Esophagus muscularis mucosa (tissue), 4 donors: ENCODE measurements around the gene BRINP1. TPM values are rescaled to one million over a fixed set of nuclear protein-coding genes. Genes with fewer than 3 reads are reported as not detected.

Experiments used
- DNase-seq: peaks from one replicate; pipeline ENCODE4 v3.0.0-alpha.2; 2017; ENCODE audit errors: extremely low spot score
- H3K27ac ChIP-seq, 4 donors: fragments of 200-600 bp; sonication (generic); replicated peaks in 1 of 4; 1 replicate in 3 of 4; 2 replicates in 1 of 4; pipeline ENCODE4 v1.5.1; 2016 to 2019; ENCODE audit warnings: mild to moderate bottlenecking in 1 of 4
- H3K27me3 ChIP-seq, 4 donors: fragments of 200-600 bp; sonication (generic); one replicate each; pipeline versions ENCODE4 v1.5.1 to v1.6.0; 2016 to 2019
- H3K36me3 ChIP-seq, 4 donors: fragments of 200-600 bp; sonication (generic); one replicate each; pipeline ENCODE4 v1.5.1; 2016 to 2019
- H3K4me1 ChIP-seq, 4 donors: fragments of 200-600 bp; sonication (generic); one replicate each; pipeline ENCODE4 v1.5.1; 2016 to 2019
- H3K4me3 ChIP-seq, 4 donors: fragments of 200-600 bp; sonication (generic); 1 replicate in 2 of 4; 2 replicates in 2 of 4; pipeline ENCODE4 v1.5.1; 2016 to 2019; ENCODE audit warnings: mild to moderate bottlenecking in 4 of 4, moderate library complexity in 1 of 4
- H3K9me3 ChIP-seq, 4 donors: fragments of 200-600 bp; sonication (generic); 1 replicate in 3 of 4; 2 replicates in 1 of 4; pipeline ENCODE4 v1.5.1; 2016 to 2019
- CTCF ChIP-seq, 3 experiments: fragments of 200-600 bp in 2 of 3; fragments of 450-650 bp in 1 of 3; sonication (generic) in 2 of 3; IDR thresholded peaks; one replicate each; pipeline ENCODE4 v1.5.1; 2017 to 2019; ENCODE audit warnings: antibody characterized with exemption in 3 of 3, mild to moderate bottlenecking in 2 of 3, moderate library complexity in 1 of 3
- EP300 ChIP-seq: sonication (generic); formaldehyde crosslinking; IDR thresholded peaks from one replicate; pipeline ENCODE4 v1.6.1; 2017; ENCODE audit warnings: antibody characterized with exemption
- POLR2A ChIP-seq: fragments of 450-650 bp; IDR thresholded peaks from one replicate; pipeline ENCODE4 v1.6.1; 2017; ENCODE audit warnings: antibody characterized with exemption, moderate library complexity, mild to moderate bottlenecking, low read depth
- POLR2AphosphoS5 ChIP-seq, 2 donors: sonication (generic); formaldehyde crosslinking; IDR thresholded peaks; one replicate each; pipeline ENCODE4 v1.6.1; 2017; ENCODE audit warnings: antibody characterized with exemption in 2 of 2
- WGBS: methylation state at CpG from one replicate; pipeline ENCODE4 v1.1.5; 2018; 5-methylcytosine and 5-hydroxymethylcytosine counted together
- intact Hi-C: fragments of 100-400 bp; cut with DNase I; formaldehyde crosslinking; loops from one replicate; pipeline ENCODE4 v1.15.1; 2023
- total RNA-seq, 4 donors: library from RNA; depleted of rRNA; stranded (reverse); fragments of >200 nt; gene quantifications; one replicate each; pipeline versions ENCODE4 v1.1.0 to v1.2.1, GENCODE V29; 2016

BRINP1 gene
- total RNA-seq, 4 donors from 2014 or later, result not detected

DNA sequence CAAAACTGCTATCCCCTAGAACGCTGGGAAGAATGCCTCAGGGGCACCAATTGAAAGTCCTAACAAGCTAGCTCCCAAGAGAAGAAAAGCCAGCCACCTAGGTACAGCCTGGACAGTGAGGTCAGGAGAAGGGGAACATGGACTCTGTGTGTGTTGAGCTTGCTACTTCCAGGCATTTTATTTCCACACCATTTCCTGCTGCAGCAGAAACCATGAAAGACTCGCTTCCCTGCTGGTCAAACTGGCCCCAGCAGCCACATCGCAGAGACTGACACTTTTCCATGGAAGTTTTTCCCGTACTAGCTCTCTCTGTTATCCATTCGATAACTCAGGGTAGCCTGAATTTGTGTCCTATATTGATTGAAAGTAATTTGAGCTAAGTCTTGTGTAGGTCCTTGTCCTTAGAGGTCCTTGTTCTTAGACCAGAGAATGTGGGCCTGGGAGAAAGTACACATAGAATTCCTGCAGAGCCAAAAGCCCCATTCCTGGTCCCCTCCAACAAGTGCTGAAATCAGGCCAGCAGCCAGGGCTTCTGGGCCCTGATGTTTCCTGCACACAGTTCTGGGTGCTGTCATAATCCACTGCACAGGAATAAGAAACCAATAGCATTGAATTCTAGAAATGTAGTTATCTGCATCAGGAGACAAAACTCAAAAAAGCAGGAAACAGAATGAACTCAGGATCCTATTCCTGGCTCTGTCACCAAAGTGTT lies 96.6 kb downstream of the BRINP1 start:
- H3K27ac ChIP-seq, result no peak overlapping the region
- intact Hi-C loops, result no loop called here
- H3K4me1 ChIP-seq, result peaks cover 0 to 9% (median 0%) of the 10 kb centered on the region in 4 donors
- no peaks in the 10 kb centered on the region for H3K36me3 ChIP-seq
- H3K27me3 ChIP-seq, result no peaks in the 10 kb centered on the region
- 72% methylated on average over 5 of the region's 5 CpGs for WGBS
- no peak for DNase-seq
- H3K4me3 ChIP-seq, result no peak overlapping the region
- TF ChIP-seq POLR2AphosphoS5 (IDR thresholded peaks at IDR 0.05), result no peak
- TF ChIP-seq CTCF (IDR thresholded peaks at IDR 0.05), result no peak
- no peak for TF ChIP-seq POLR2A
- no peak for TF ChIP-seq EP300
- no peaks in the 10 kb centered on the region for H3K9me3 ChIP-seq

- 54% methylated on average over 3 of the region's 3 CpGs for WGBS
- no peak for DNase-seq
- intact Hi-C loops, result no loop called here
- Histone ChIP-seq H3K27ac (no peak overlapping the region), H3K27me3 (no peaks in the 10 kb centered on the region), H3K36me3 (no peaks in the 10 kb centered on the region), H3K9me3 (no peaks in the 10 kb centered on the region), H3K4me3 (no peak overlapping the region), H3K4me1 (peaks cover 0 to 4% (median 0%) of the 10 kb centered on the region in 4 donors)
- no peak for TF ChIP-seq EP300
- TF ChIP-seq POLR2AphosphoS5 (IDR thresholded peaks at IDR 0.05), result no peak
Observed at GRCh38 chr9:119268985-119269384, 100.2 kb downstream of the BRINP1 start.

DNA sequence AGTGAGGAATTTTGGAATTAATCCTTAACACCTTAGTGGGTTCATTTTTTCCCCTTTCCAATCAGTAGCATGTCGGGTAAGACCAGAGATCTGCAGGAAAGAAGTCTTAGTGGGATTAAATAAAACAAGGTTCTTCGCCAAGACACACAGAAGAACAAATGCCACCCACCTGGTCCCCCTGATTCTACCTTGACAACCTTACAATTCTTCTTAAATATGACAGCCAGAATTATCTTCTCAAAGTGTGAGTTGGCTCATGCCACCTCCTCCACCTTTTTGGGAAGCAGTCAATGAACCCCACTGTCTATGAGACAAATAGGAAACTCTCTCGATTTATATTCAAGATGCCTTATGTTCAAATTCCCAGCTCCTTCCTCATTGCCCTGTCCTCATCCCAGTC lies 105.1 kb downstream of the BRINP1 start:
- intact Hi-C loops, result no loop called here
- no peak overlapping the region for H3K27ac ChIP-seq
- no peaks in the 10 kb centered on the region for H3K27me3 ChIP-seq
- no peaks in the 10 kb centered on the region for H3K4me1 ChIP-seq
- no peak for DNase-seq
- TF ChIP-seq EP300 (no peak), POLR2A (no peak), POLR2AphosphoS5 (IDR thresholded peaks at IDR 0.05) (no peak), CTCF (IDR thresholded peaks at IDR 0.05) (no peak)
- WGBS, result 87% methylated on average over 3 of the region's 3 CpGs
- H3K36me3 ChIP-seq, result no peaks in the 10 kb centered on the region
- H3K4me3 ChIP-seq, result no peak overlapping the region
- no peaks in the 10 kb centered on the region for H3K9me3 ChIP-seq

- H3K9me3 ChIP-seq, result no peaks in the 10 kb centered on the region
- TF ChIP-seq EP300, result no peak
- no peak for TF ChIP-seq POLR2A
- no peak for TF ChIP-seq CTCF (IDR thresholded peaks at IDR 0.05)
- no peak for TF ChIP-seq POLR2AphosphoS5 (IDR thresholded peaks at IDR 0.05)
- intact Hi-C loops, result no loop called here
- 9% methylated on average over 4 of the region's 4 CpGs for WGBS
- H3K4me3 ChIP-seq, result no peak overlapping the region
- no peaks in the 10 kb centered on the region for H3K36me3 ChIP-seq
- H3K27ac ChIP-seq, result no peak overlapping the region
- H3K27me3 ChIP-seq, result no peaks in the 10 kb centered on the region
- no peaks in the 10 kb centered on the region for H3K4me1 ChIP-seq
- DNase-seq, result no peak
Observed at GRCh38 chr9:119257592-119257991, 111.6 kb downstream of the BRINP1 start.

GRCh38 chr9:119255116-119255515 lies 114.1 kb downstream of the BRINP1 start:
- Histone ChIP-seq H3K4me1 (no peaks in the 10 kb centered on the region), H3K27me3 (no peaks in the 10 kb centered on the region), H3K36me3 (no peaks in the 10 kb centered on the region), H3K4me3 (no peak overlapping the region), H3K9me3 (no peaks in the 10 kb centered on the region), H3K27ac (no peak overlapping the region)
- WGBS, result 61% methylated on average over 3 of the region's 3 CpGs
- no peak for TF ChIP-seq POLR2AphosphoS5 (IDR thresholded peaks at IDR 0.05)
- TF ChIP-seq CTCF (IDR thresholded peaks at IDR 0.05), result no peak
- TF ChIP-seq EP300, result no peak
- TF ChIP-seq POLR2A, result no peak
- DNase-seq, result no peak
- intact Hi-C loops, result no loop called here
